ENCODE data around the gene TSPAN3.

DNA sequence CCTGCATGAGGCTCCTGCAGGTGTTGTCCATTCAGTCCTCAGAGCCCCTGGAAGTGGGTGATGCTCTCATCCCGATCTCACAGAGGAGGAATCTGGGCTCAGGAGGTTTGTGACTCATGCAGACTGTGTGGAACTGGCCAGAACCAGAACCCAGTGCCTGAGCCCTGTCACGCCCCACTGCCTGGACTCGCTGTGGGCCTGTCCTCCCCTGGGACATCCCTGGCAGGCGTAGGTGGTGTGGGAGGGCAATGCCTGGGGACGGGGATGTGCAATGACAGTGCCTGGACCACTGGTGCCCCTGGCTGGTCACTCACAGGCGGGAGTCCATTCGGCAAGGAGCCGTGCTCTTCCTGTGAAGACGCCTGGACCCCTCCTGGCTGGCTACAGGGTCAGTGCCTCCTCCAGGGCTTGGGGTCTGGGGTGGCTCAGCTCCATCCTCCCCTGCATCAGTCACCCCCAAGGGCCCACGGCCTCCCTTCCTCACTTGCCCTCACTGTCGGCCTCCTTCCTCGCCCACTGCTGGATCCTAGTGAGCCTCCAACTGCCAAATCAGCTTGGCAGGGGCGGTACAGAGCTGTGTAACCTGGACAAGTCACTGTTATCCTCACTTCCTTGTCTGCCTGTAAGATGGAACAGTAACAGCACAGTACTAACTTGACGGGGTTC, 61.1 kb downstream of the TSPAN3 start:
- TF ChIP-seq GATA3 (IDR thresholded peaks at IDR 0.05; ENCODE audit: low read depth, low read length), result no peak
- TF ChIP-seq GATA2 (IDR thresholded peaks at IDR 0.05; ENCODE audit: low read depth, low read length), result no peak
